NCI-H1092 (cell line): ENCODE measurements around the gene DNASE1L1.

Experiments
- DNase-seq: peaks from one replicate; lab custom pipeline; 2025; lab: John Stamatoyannopoulos, UW

The DNASE1L1 gene

GRCh38 chrX:154409222-154409871 lies at the start of gene DNASE1L1:
DNASE1L1 (minus strand) TSS chrX:154409254; CDS start chrX:154405568, 3,686 bp downstream.
- DNase-seq = no peak

GRCh38 chrX:154458116-154458953 lies 49.3 kb upstream of the DNASE1L1 start, which contains the start of gene PLXNA3:
PLXNA3 (plus strand) TSS chrX:154458281; CDS start chrX:154460184, 1,903 bp downstream.
- DNase-seq = peak; percentile 29

GRCh38 chrX:154457491-154458115 lies 48.5 kb upstream of the DNASE1L1 start:
- peak; percentile 31 for DNase-seq

GRCh38 chrX:154452823-154453222 lies 43.8 kb upstream of the DNASE1L1 start:
- DNase-seq = no peak

- no peak for DNase-seq
Measured at GRCh38 chrX:154450312-154450711, 41.3 kb upstream of the DNASE1L1 start.

GRCh38 chrX:154449618-154450017 lies 40.6 kb upstream of the DNASE1L1 start:
- no peak for DNase-seq

GRCh38 chrX:154448484-154448883 lies 39.4 kb upstream of the DNASE1L1 start:
- DNase-seq = no peak

GRCh38 chrX:154446430-154446829 lies 37.4 kb upstream of the DNASE1L1 start:
- DNase-seq = no peak

GRCh38 chrX:154445776-154446175 lies 36.7 kb upstream of the DNASE1L1 start:
- DNase-seq = no peak

- no peak for DNase-seq
Measured at GRCh38 chrX:154444755-154445246, 35.7 kb upstream of the DNASE1L1 start.

GRCh38 chrX:154443992-154444754 lies 35.1 kb upstream of the DNASE1L1 start, which contains the start of gene FAM50A:
FAM50A (plus strand) TSS chrX:154444141; CDS start chrX:154444236, 95 bp downstream.
- peak; percentile 39 for DNase-seq

- no peak for DNase-seq
Measured at GRCh38 chrX:154443479-154443910, 34.4 kb upstream of the DNASE1L1 start.

- DNase-seq = no peak
Measured at GRCh38 chrX:154441984-154442707, 33.1 kb upstream of the DNASE1L1 start.

GRCh38 chrX:154441564-154441963 lies 32.5 kb upstream of the DNASE1L1 start:
- DNase-seq = no peak

GRCh38 chrX:154440623-154441357 lies 31.7 kb upstream of the DNASE1L1 start:
- no peak for DNase-seq

- DNase-seq = no peak
Measured at GRCh38 chrX:154439841-154440240, 30.8 kb upstream of the DNASE1L1 start.

GRCh38 chrX:154437971-154438893 lies 29.2 kb upstream of the DNASE1L1 start:
- no peak for DNase-seq

- peak; percentile 33 for DNase-seq
Measured at GRCh38 chrX:154436983-154437752, 28.1 kb upstream of the DNASE1L1 start, which contains the start of gene GDI1. GDI1 (plus strand) TSS chrX:154437154; CDS start chrX:154437255, 101 bp downstream.
